GM10847 (cell line): Measurements from ENCODE around the gene PSMA1.

Experiments used
- POLR2A ChIP-seq: IDR thresholded peaks from 2 replicates; pipeline ENCODE4 v1.6.1; 2011; ENCODE audit not compliant: insufficient read length; ENCODE audit errors: extremely low read depth

Gene PSMA1

GRCh38 chr11:14519917-14520746 is at the start of gene PSMA1:
Gene PSMA1 (minus strand): TSS chr11:14520386. CDS start chr11:14520299, 87 bp downstream.
- peak; percentile 64 for TF ChIP-seq POLR2A

- TF ChIP-seq POLR2A = no peak
Measured at GRCh38 chr11:14567064-14567651, 47.0 kb upstream of the PSMA1 start.

GRCh38 chr11:14566331-14567063 is 46.3 kb upstream of the PSMA1 start:
- no peak for TF ChIP-seq POLR2A

GRCh38 chr11:14565845-14566244 is 45.7 kb upstream of the PSMA1 start:
- no peak for TF ChIP-seq POLR2A

GRCh38 chr11:14555818-14556217 is 35.6 kb upstream of the PSMA1 start:
- no peak for TF ChIP-seq POLR2A

- no peak for TF ChIP-seq POLR2A
Measured at GRCh38 chr11:14554959-14555358, 34.8 kb upstream of the PSMA1 start.

- TF ChIP-seq POLR2A = no peak
Measured at GRCh38 chr11:14552089-14552488, 31.9 kb upstream of the PSMA1 start.

- no peak for TF ChIP-seq POLR2A
Measured at GRCh38 chr11:14551380-14551779, 31.2 kb upstream of the PSMA1 start.

- TF ChIP-seq POLR2A = no peak
Measured at GRCh38 chr11:14549891-14550290, 29.7 kb upstream of the PSMA1 start.

GRCh38 chr11:14547440-14547839 is 27.3 kb upstream of the PSMA1 start:
- TF ChIP-seq POLR2A = no peak

- no peak for TF ChIP-seq POLR2A
Measured at GRCh38 chr11:14546672-14547071, 26.5 kb upstream of the PSMA1 start.

- TF ChIP-seq POLR2A = no peak
Measured at GRCh38 chr11:14544611-14545010, 24.4 kb upstream of the PSMA1 start.

- TF ChIP-seq POLR2A = no peak
Measured at GRCh38 chr11:14543260-14543659, 23.1 kb upstream of the PSMA1 start.

GRCh38 chr11:14542324-14542723 is 22.1 kb upstream of the PSMA1 start:
- TF ChIP-seq POLR2A = no peak

- TF ChIP-seq POLR2A = no peak
Measured at GRCh38 chr11:14541192-14541947, 21.2 kb upstream of the PSMA1 start.

GRCh38 chr11:14539982-14540421 is 19.8 kb upstream of the PSMA1 start:
- TF ChIP-seq POLR2A = no peak
